Caco-2 (cell line): Measurements from ENCODE around the gene CAMK1D. TPM values are rescaled to one million over a fixed set of nuclear protein-coding genes. Genes with fewer than 3 reads are reported as not detected.

ENCODE experiments used
- BruUV-seq: library from RNA; stranded (reverse); fragments of 400-500 nt; replicated peaks from 2 replicates; lab custom pipeline; 2021; lab: Mats Ljungman, UMichigan
- CTCF ChIA-PET: fragments of 300-600 bp; sonication (Branson Sonifier 250); formaldehyde crosslinking; loops from one replicate; lab custom pipeline; 2022; ENCODE audit warnings: antibody characterized with exemption; lab: Charles Lee
- POLR2A ChIA-PET: fragments of 300-600 bp; sonication (Branson Sonifier 250); formaldehyde crosslinking; loops from one replicate; lab custom pipeline; 2022; ENCODE audit warnings: antibody characterized with exemption; lab: Charles Lee
- DNase-seq, 2 experiments: peaks; one replicate each; pipeline versions ENCODE4 v3.0.0 to v3.0.0-alpha.2; 2020 to 2022
- H3K27me3 ChIP-seq: replicated peaks from 2 replicates; pipeline ENCODE4 v1.6.0; 2011; ENCODE audit warnings: low read length; ENCODE audit not compliant: control insufficient read depth, insufficient read depth
- H3K36me3 ChIP-seq: 2 replicates; pipeline ENCODE4 v1.5.1; 2011; ENCODE audit warnings: low read length; ENCODE audit not compliant: control insufficient read depth, insufficient read depth
- H3K4me1 ChIP-seq: fragments of 250-450 bp; sonication (Bioruptor Pico); 2 replicates; pipeline ENCODE4 v1.5.1; 2020; ENCODE audit warnings: mild to moderate bottlenecking
- H3K4me3 ChIP-seq: 2 replicates; pipeline ENCODE4 v1.5.1; 2011; ENCODE audit warnings: low read depth, mild to moderate bottlenecking, control low read depth, low read length
- H3K9me3 ChIP-seq: fragments of 250-450 bp; sonication (Bioruptor Pico); 2 replicates; pipeline ENCODE4 v1.5.1; 2020; ENCODE audit warnings: mild to moderate bottlenecking, moderate library complexity
- H3K27ac Mint-ChIP-seq: one replicate; pipeline ENCODE4 v1.8.0; 2022; ENCODE audit warnings: mixed read lengths; ENCODE audit not compliant: unreplicated experiment
- H3K27me3 Mint-ChIP-seq: one replicate; pipeline ENCODE4 v1.8.0; 2022; ENCODE audit warnings: mixed read lengths; ENCODE audit not compliant: insufficient read depth, unreplicated experiment
- H3K36me3 Mint-ChIP-seq: one replicate; pipeline ENCODE4 v1.8.0; 2022; ENCODE audit warnings: mild to moderate bottlenecking, mixed read lengths; ENCODE audit not compliant: insufficient read depth, unreplicated experiment
- H3K4me1 Mint-ChIP-seq: one replicate; pipeline ENCODE4 v1.8.0; 2022; ENCODE audit warnings: low read depth, mixed read lengths; ENCODE audit not compliant: unreplicated experiment
- H3K4me3 Mint-ChIP-seq: one replicate; pipeline ENCODE4 v1.8.0; 2022; ENCODE audit warnings: mild to moderate bottlenecking, moderate library complexity, mixed read lengths; ENCODE audit not compliant: unreplicated experiment
- H3K9me3 Mint-ChIP-seq: one replicate; pipeline ENCODE4 v1.8.0; 2022; ENCODE audit warnings: mixed read lengths; ENCODE audit not compliant: unreplicated experiment
- intact Hi-C: fragments of 100-400 bp; cut with micrococcal nuclease; formaldehyde crosslinking; loops from one replicate; pipeline ENCODE4 v1.10.0; 2022; ENCODE audit not compliant: unreplicated experiment
- total RNA-seq: library from RNA; stranded (reverse); gene quantifications from 2 replicates; pipeline ENCODE4 v1.2.3, GENCODE V29; 2022
- TF ChIP-seq, protein P1 (sequence below), 2 experiments: fragments of 200-600 bp in 1 of 2; IDR thresholded peaks; 1 replicate in 1 of 2; 2 replicates in 1 of 2; pipeline versions ENCODE4 v1.5.1 to v1.8.0; 2011 to 2022; ENCODE audit warnings: antibody characterized with exemption in 1 of 2, control low read depth in 1 of 2, inconsistent platforms in 1 of 2, low read depth in 1 of 2, low read length in 1 of 2, mild to moderate bottlenecking in 1 of 2, moderate library complexity in 1 of 2; ENCODE audit not compliant: insufficient read depth in 1 of 2, severe bottlenecking in 1 of 2, unreplicated experiment in 1 of 2

CAMK1D gene
- total RNA-seq, 1 experiment from 2014 or later = 10.9 TPM

DNA sequence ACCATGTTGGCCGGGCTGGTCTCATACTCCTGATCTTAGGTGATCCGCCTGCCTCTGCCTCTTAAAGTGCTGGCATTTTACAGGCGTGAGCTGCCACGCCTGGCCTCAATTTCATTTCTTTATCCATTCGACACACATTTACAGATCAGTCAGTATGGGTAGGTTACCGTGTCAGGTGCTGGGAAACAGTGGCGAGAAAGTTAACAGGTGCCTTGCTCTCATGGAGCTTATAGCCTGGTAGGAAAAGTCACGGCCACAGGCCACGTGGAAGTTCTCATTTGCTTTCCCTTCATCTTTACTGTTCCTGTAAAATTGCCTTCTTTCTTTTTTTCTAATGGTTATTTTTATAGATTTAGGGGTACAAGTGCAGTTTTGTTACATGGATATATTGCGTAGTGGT lies 2.6 kb upstream of the CAMK1D start:
- POLR2A ChIA-PET = no interaction called here
- DNase-seq = no peak
- CTCF ChIA-PET = interaction anchor here (0.6 to 0.8 kb wide), 2 partner anchors 25 to 155 kb away, joined by 3 read pairs; no protein-coding TSS in a partner anchor
- H3K4me1 ChIP-seq = peaks cover 18% of the 10 kb centered on the region
- H3K27me3 ChIP-seq = 0 out of 2 replicates have a peak, but pooled peaks cover 2% of the 10 kb centered on the region
- no peak overlapping the region for H3K4me3 Mint-ChIP-seq
- H3K27me3 Mint-ChIP-seq = peaks cover 14% of the 10 kb centered on the region
- TF ChIP-seq, protein P1, sequence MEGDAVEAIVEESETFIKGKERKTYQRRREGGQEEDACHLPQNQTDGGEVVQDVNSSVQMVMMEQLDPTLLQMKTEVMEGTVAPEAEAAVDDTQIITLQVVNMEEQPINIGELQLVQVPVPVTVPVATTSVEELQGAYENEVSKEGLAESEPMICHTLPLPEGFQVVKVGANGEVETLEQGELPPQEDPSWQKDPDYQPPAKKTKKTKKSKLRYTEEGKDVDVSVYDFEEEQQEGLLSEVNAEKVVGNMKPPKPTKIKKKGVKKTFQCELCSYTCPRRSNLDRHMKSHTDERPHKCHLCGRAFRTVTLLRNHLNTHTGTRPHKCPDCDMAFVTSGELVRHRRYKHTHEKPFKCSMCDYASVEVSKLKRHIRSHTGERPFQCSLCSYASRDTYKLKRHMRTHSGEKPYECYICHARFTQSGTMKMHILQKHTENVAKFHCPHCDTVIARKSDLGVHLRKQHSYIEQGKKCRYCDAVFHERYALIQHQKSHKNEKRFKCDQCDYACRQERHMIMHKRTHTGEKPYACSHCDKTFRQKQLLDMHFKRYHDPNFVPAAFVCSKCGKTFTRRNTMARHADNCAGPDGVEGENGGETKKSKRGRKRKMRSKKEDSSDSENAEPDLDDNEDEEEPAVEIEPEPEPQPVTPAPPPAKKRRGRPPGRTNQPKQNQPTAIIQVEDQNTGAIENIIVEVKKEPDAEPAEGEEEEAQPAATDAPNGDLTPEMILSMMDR (IDR thresholded peaks at IDR 0.05; ENCODE audit: insufficient read depth in 1 of 2, low read depth in 1 of 2, low read length in 1 of 2, severe bottlenecking in 1 of 2, unreplicated experiment in 1 of 2) = no peak
- H3K27ac Mint-ChIP-seq = no peak overlapping the region
- no peaks in the 10 kb centered on the region for H3K36me3 ChIP-seq
- no peaks in the 10 kb centered on the region for H3K9me3 Mint-ChIP-seq
- H3K4me3 ChIP-seq = no peak overlapping the region
- BruUV-seq = no TSS peak
- intact Hi-C loops = no loop called here
- H3K4me1 Mint-ChIP-seq = peaks cover 10% of the 10 kb centered on the region
- H3K36me3 Mint-ChIP-seq = no peaks in the 10 kb centered on the region
- no peaks in the 10 kb centered on the region for H3K9me3 ChIP-seq

DNA sequence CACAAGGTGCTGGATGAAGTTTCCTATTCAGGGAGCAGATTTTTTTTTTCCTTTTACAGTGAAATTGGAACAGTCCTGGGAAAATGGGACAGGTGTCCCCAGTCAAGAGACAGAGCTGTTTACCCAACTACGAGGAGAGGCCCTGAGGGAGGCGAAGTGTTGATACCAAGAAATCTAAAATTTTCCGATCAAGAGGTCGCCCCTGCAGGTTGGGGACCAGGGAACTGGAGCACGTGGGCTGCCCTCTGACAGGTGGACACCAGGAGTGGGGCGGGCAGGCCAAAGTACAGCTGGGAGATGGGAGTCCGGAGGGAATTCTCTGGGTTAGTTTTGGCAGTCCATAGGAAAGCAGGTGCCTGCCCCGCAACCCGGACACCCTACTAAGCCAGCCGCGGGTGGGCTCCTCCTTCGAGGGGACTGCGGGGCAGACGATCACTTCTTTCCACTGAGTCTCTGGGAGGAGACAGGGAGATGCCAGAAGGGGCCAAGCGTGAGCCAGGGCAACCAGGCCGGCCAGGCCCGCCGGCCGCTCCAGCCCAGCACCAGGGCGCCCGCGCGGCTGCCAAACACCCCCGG lies 965 bp upstream of the CAMK1D start:
- no peaks in the 10 kb centered on the region for H3K9me3 ChIP-seq
- Mint-ChIP-seq H3K36me3 (no peaks in the 10 kb centered on the region), H3K9me3 (no peaks in the 10 kb centered on the region), H3K27me3 (peaks cover 16% of the 10 kb centered on the region), H3K27ac (no peak overlapping the region), H3K4me1 (peaks cover 10% of the 10 kb centered on the region), H3K4me3 (peak overlapping the region; percentile 67)
- BruUV-seq = no TSS peak
- DNase-seq = peak in 1 of 2 experiments; percentile 24
- 0 out of 2 replicates have a peak, but pooled peaks cover 2% of the 10 kb centered on the region for H3K27me3 ChIP-seq
- H3K4me3 ChIP-seq = peak overlapping the region; percentile 67
- ChIA-PET CTCF (interaction anchor here (0.6 to 1.6 kb wide), 3 partner anchors 84 to 308 kb away, joined by 4 to 5 read pairs (median 4); no protein-coding TSS in a partner anchor), POLR2A (no interaction called here)
- no peaks in the 10 kb centered on the region for H3K36me3 ChIP-seq
- peaks cover 18% of the 10 kb centered on the region for H3K4me1 ChIP-seq
- intact Hi-C loops = no loop called here
- TF ChIP-seq, protein P1 (IDR thresholded peaks at IDR 0.05; ENCODE audit: insufficient read depth in 1 of 2, low read depth in 1 of 2, low read length in 1 of 2, severe bottlenecking in 1 of 2, unreplicated experiment in 1 of 2) = no peak

DNA sequence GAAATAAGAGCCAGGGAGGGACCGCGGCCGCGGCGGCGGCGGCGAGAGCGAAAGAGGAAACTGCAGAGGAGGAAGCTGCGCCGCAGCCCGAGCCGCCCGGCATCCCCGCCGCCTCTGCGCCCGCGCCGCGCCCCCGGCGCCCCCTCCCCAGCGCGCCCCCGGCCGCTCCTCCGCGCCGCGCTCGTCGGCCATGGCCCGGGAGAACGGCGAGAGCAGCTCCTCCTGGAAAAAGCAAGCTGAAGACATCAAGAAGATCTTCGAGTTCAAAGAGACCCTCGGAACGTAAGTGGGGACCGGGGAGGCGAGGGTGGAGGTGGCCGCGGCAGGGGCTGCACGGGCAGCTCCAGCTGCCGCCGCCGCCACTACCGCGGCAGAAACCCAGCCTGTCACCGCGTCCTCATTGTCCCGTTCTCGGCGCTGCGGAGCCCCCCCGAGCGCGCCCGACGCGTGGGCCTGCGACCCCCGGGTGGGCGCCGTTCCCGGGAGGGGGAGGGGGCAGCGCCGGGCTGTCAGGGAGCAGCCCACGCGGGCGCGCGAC lies 351 bp downstream of the CAMK1D start:
- Histone ChIP-seq H3K9me3 (no peaks in the 10 kb centered on the region), H3K27me3 (0 out of 2 replicates have a peak, but pooled peaks cover 2% of the 10 kb centered on the region), H3K4me3 (peak overlapping the region; percentile 67), H3K4me1 (peaks cover 18% of the 10 kb centered on the region), H3K36me3 (no peaks in the 10 kb centered on the region)
- Mint-ChIP-seq H3K4me1 (peaks cover 10% of the 10 kb centered on the region), H3K27ac (no peak overlapping the region), H3K27me3 (peaks cover 19% of the 10 kb centered on the region), H3K9me3 (no peaks in the 10 kb centered on the region), H3K36me3 (no peaks in the 10 kb centered on the region), H3K4me3 (peak overlapping the region; percentile 81)
- TF ChIP-seq, protein P1 (IDR thresholded peaks at IDR 0.05; ENCODE audit: insufficient read depth in 1 of 2, low read depth in 1 of 2, low read length in 1 of 2, severe bottlenecking in 1 of 2, unreplicated experiment in 1 of 2) = no peak
- intact Hi-C loops = loop anchor here (2.0 to 5.0 kb wide), 2 partner anchors 85 to 138 kb away; no protein-coding TSS in a partner anchor
- CTCF ChIA-PET = interaction anchor here (0.9 to 1.6 kb wide), 3 partner anchors 9 to 307 kb away, joined by 3 to 5 read pairs (median 4); no protein-coding TSS in a partner anchor
- POLR2A ChIA-PET = no interaction called here
- no TSS peak for BruUV-seq
- no peak for DNase-seq
